ENCODE results near the gene BANK1.

BANK1 gene

DNA sequence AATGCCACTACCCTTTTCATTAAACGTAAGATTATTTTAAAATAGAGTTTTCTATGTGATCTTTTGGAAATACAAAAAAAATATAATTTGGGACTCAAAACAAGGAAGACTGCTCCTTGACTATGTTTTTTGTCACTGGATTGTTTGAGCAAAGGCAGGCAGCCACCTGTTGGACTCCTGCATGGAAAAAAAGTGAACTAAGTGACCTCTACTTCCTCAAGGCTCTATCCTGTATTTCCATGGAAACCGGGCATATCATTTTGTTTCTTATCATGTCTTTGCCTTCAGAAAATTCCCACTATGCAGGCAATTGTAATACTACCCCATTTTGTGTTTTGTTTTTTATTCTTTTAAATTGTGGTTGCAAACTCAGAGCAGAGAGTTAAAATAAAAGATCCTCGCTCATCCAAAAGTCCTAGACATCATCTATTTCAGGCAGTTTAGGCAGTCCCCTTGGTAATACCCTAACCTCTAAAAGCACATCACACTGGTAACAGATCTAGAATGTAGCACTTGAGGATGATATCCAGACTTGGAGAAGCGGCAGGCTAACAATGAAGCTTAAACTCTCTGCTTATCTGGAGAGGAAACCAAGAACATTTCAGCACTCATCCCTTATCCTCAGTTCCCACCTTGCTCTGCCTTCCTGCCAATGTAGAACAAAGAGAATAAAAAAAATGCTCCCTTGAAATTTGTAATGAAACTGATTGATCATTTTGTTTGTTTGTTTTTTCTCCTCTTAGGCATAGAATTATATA is 165.7 kb downstream of the BANK1 start:
- no peak for DNase-seq (ENCODE audit: low read depth in 2 of 2)

DNA sequence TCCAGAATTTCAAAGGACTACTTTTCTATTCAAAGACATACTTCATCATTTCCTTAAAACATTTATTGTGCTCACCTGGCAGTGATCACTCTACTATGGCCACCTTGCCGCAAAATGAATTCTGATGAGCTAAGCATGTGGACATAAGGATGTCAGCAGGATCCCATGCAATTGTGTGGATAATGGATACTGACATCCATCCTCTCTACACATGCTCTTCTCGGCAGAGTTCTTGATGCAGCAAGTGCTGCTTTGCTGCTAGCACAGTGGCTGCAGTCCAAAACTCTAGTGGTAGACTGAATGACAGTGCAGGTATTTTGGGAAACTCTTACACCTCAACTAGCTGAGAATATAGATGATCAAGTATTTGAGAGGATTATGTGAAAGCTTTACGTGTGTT is 168.0 kb downstream of the BANK1 start:
- DNase-seq (ENCODE audit: low read depth in 2 of 2) = no peak

DNA sequence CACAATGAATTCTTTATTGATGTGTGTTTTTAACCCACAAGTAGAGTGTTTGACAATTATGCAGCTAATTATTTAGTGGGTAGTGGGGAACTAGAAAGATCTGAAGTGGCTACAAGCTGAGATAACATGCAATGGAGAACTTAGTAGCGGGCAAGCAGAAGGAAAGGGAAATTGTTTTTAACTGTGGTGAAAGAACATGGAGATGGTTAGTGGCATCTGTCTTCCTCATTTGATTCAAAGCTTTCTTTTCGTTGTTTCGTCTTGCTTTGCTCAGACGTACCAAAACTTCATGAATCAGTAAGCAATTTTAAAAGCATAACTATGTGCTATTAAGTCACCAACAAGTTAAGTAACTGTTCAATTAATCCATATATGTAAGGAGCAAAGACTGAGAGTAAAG is 169.9 kb downstream of the BANK1 start:
- DNase-seq (ENCODE audit: low read depth in 2 of 2) = no peak

DNA sequence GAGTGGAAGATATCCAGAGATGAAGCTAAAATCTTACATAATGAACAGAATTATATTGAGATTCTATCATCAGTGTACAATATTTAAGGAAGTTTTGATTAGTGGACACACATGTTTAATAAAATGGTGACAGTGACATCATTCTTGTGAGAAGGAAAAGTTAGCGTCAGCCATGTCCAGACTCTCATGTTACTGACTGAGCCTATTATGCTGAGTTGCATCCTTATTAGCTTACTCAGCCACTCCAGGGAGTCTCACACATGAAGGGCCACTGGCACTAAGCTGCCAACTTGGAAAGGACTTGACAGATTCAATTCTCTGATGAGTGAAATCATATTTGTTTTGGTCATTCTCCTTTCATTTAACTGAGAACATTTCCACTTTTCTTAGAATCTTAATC is 170.6 kb downstream of the BANK1 start:
- no peak for DNase-seq (ENCODE audit: low read depth in 2 of 2)

DNA sequence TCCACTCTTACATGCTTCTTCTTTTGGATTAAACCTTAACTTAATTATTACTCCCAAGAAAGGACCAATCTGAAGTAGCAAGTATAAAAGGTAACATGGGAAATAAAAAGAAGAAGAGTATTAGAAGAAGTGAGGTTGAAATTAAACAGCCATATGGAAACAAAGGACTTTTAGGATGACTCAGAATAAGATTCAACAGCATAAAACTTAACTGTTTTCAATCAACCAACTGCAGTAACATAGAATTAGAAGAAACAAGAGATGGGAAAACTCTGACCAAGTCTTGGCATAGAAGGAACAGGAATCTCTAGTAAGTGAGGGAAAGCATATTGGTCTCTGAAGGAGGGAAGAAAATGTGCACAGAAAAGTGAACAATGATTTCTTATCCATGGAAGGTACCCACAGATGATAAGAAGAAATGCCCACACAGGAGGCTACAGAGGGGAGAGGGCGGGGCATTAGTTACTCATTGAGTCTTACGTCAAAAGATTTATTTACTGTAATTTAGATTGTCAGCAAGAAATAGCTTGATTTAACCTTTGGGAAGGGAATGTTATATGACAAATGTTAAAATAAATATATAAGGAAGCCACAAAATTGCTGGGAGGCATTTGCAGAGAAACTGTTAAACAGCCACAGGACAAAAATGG is 177.3 kb downstream of the BANK1 start:
- no peak for DNase-seq (ENCODE audit: low read depth in 2 of 2)

DNA sequence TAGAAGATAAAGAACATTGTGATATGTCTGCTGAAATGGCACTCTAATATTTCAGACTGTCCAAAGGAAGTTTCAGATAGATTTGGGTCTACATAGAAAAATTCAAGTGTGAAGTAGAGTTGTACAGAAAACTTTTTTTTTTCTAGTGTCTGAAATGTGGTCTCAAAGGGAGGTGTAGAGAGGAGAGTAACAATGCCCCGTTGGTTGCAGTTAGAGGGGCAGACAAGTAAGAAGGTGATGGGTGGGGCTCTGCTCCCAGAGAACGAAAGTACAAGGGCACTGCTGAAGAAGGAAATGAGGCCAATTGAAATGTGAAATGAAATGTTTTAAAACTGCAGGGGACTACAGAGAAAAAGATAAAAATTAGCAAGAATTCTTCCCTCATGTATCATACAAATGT is 177.8 kb downstream of the BANK1 start:
- DNase-seq (ENCODE audit: low read depth in 2 of 2) = no peak

DNA sequence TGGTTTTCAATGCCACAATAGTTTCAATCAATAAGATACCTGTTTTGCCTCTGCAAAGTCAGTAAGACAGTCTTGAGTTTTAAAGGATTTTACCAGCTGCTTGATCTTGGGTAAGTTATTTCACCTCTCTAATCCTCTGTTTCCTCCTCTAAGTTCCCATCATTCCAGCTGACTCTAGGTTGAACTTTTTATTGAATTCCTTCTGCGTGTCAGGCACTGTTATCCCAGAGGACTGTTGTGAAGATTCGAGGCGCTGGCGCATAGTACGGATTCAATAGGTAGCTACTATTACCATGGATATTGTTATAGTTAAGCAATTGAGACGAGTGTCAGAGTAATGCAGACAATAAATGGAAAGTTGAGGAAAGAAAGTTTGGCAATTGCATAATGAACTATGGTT is 179.4 kb downstream of the BANK1 start:
- no peak for DNase-seq (ENCODE audit: low read depth in 2 of 2)

DNA sequence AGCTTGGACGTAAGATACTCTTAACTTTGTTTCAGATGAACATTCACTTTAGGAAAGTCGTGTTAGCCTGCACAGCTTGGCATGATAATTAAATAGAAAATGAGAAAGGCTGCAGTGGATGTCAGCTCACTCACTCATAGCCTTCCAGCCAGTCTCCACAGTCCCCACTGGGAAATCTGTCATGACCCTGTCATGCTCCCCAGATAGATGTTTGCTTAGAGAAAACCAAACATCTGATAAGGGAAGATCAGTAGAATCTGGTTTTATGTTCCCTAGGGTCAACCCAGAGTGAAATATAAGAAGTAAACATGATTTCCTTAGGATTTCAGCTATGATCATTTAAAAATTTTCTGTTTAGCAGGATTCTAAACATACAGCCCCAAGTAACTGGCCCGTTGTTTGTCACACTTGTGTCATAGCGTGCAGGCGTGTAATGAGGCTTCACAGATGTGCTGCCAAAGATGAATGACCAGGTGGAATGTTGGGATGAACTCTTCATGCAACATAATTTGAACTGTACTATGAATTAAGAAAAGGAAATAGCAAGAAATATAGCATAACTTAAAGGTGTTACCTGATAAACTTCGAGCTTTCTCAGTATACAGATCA is 180.1 kb downstream of the BANK1 start:
- DNase-seq (ENCODE audit: low read depth in 2 of 2) = no peak

DNA sequence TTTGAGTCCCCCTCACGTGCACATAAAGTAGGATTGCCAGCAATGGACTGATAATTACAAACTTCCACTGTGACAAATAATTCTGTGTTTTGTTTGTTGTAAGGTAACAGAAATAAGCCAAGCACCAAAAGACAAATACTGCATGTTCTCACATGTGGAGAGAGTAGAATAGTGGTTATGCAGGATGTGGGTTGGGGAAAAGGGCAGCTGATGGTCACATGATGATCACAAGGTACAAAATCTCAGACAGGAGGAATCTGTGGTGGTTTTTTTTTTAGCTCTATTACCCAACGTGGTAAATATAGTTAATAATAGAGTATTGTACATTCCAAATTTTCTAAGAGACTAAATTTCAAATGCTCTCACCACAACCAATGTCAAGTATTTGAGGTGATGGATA is 182.3 kb downstream of the BANK1 start:
- DNase-seq (ENCODE audit: low read depth in 2 of 2) = no peak

DNA sequence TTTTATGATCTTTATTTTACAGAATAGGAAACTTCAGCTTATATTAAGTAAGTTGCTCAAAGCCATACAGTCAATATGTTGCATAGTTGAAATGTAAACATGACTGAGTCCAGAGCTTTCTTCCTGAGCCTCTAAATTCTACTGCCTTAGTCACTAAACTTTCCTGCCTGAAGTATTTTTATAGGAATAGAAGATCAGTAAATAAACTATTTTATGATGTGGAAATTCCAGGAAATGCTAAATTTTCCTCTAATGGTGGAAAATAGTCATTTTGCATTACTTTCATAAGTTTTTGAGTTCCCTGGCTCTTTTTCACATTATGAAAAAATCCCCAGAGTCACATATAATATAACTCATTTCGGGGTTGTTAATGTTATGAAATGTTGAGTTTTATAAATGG is 182.8 kb downstream of the BANK1 start:
- no peak for DNase-seq (ENCODE audit: low read depth in 2 of 2)

DNA sequence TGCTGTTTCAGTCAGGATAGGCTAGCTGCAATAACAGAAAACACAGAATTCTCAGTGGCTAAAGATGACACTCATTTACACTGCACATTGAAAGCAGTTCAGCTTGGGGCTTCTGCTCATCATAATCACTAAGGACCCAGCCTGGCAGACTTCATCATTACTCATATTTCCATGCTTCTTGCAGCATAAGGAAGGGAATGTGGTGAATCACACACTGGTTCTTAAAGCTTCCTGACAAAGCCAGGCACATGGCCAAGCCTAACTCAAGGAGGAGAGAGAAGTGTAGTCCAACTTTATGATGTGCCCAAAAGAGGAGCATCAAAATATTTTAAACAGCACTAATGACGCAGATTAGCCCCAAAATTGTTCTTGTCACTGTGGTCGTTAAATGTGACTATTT is 186.5 kb downstream of the BANK1 start:
- DNase-seq (ENCODE audit: low read depth in 2 of 2) = peak; percentile 95 to 96

DNA sequence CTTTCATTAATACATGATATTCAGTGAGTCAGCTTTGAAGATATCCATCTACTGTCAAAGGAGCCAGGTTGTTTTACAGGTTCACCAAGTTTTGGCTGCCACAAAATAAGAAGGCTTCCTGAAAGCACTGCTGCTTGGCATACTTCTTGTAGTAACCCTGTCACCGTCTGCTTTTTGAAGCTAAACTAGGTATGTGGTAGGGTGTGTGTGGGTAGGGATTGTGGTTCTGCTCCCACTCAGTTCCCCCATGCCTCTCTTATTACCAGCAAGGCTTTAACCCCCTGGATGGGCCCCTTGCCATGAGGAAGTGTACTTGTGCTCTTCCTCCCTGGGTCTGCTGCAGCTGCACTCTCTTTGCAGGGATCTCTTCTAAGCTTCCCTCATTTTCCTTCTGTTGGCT is 191.2 kb downstream of the BANK1 start:
- DNase-seq (ENCODE audit: low read depth in 2 of 2) = no peak

DNA sequence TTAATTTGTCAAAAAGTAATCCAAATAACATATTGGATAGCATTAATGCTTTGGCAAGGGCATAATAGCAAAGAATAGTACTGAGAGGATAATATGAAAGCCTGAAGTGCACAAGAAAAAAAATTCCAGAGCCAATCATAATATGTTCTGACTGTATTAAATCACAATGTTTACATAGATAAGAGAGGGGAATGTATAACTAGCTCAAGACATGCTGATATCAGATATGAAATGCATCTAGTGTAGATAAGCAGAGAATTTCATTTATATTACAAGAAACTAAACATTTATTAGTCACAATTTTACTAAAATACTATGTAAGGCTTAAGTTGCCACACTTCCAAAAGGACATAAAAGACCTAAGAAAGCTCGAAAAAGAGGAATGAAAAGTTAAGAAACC is 193.3 kb downstream of the BANK1 start:
- DNase-seq (ENCODE audit: low read depth in 2 of 2) = no peak

DNA sequence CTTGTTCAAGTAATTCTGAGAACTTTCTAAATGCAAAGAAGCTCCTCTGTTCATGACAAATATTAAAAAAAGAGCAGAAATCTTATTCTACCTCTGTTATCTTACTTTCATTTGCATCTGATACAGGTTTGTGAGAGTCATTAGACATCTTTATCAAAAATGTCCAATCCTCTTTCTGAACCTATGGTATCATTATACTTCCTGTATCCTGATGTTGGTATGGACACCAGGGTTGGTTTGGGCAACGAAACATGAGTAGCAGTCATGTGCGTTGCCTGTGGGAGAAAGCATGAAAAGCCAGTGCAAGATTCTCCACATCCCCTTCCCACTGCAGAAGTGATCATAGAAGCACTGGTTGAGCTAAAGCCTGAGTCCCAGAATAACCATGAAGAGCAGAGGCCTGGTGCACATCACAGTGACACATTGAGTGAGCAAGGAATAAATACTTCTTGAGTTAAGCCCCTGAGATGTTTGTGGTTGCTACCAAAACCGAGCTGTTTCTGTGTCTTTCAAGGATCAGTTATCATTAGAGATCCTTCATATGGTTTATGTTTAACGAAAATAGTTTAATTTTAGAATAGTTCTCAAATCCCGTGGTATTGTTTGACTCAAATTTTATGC is 197.2 kb downstream of the BANK1 start:
- no peak for DNase-seq (ENCODE audit: low read depth in 2 of 2)

DNA sequence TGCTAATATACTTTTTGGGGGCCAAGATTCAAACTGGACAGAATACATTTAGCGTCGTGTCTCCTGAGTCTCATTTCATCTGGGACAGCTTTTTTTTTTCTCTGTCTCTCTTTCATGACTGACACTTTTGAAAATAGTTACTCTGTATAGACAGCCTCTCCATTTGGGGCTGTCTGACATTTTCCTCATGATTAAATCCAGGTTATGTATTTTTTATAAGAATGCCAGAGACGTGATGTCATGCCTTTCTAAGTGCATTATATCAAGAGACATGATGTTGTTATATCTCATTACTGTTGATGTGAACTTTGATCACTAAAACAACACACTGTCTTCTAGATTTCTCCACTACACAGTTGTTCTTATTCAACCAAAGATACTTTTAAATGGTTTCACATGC is 199.0 kb downstream of the BANK1 start:
- no peak for DNase-seq (ENCODE audit: low read depth in 2 of 2)

DNA sequence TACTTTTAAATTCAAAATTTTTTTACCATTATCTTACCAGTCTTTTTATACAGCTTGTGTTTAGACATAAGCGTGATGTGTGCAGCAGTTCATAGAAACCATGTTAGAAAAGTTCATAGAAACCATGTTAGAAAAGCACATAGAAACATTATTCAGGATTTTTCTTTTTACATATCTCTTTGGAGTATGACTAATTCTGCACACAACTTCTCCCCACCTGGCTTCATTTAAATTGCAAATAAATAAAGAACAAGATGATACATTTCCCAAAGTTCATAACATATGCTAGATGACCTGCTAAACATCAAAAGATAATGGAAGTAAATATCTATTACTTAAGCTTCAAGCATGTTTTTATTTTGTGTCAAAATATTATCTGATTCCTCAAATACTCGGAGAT is 201.9 kb downstream of the BANK1 start:
- no peak for DNase-seq (ENCODE audit: low read depth in 2 of 2)

DNA sequence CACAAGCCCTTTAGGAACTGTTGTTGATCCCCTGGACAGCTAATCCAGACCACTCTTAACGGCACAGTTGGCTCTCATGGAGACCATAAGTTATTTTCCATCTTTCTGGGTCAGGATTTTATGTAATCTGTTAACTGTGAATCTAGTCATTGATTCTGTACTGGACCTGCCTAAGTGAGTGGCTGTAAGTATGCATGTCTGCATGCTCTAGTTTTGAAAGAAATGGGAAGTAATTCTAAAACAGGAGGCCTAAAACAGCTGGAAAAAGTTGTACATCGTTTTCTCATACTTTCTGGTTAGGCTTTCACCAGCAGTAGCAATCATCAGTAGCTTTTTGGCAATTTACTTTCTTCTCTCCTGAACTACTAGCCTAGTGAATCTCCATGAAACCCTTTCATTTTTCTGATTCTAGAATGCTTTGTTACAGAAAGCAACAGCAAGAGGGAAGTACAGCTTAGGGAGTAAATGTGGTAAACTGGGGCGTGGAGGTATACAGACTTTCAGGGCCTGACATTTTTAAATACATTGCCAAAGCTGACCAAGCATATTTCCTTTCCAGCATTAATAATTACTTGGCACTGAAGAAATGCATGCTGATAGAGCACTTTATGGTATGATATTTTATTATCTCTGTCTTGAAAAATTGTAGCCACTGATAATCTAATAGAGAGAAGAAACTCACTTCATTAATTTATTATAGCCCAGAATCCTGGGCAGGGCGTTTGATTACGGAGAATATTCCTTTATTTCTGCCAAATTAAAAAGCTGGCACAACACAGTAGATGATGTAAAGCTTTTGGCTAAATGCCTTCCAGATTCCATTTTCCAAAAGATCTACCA is 202.7 kb downstream of the BANK1 start:
- no peak for DNase-seq (ENCODE audit: low read depth in 2 of 2)

DNA sequence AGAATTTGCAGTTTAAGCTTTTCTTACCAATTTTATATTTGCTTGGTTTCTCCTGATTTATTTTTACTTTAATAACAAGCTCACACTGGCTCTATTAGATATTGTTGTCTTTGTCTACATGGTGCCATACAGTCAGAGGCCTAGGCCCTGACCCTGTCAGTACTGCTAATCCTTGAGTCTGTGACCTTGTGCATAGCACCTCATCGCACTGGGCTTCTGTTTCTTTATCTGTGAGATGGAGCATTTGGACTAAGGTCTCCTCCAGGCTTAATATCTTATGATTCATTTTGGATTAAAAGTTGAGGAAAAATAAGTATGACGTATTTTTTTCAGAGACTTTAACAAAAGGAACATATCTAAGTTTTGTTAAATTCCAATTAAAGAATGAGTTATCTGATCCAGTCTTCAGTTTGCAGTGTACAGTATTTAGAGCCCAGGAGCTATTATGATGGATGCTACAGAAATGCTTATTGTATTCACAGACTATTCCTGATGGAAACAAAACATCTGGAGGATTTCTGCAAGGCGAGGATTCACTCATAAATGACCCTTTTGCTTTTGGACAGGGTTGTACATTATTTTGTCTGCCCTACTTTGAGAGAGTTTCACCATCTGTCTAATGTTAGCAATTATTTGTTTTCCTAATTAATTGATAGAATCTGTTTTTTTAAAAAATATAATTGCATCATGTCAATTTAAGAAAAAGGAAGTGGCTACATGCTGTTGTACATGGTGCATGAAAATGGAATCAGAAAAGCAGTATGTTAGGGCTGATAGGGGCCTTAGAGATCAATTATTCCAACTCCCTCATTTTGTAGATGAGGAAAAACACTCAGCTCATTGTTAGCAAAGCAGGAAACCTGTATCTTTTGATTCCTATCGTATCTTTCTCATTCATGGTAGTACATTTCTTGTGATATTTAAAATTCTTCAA is 203.6 kb downstream of the BANK1 start:
- DNase-seq (ENCODE audit: low read depth in 2 of 2) = no peak

DNA sequence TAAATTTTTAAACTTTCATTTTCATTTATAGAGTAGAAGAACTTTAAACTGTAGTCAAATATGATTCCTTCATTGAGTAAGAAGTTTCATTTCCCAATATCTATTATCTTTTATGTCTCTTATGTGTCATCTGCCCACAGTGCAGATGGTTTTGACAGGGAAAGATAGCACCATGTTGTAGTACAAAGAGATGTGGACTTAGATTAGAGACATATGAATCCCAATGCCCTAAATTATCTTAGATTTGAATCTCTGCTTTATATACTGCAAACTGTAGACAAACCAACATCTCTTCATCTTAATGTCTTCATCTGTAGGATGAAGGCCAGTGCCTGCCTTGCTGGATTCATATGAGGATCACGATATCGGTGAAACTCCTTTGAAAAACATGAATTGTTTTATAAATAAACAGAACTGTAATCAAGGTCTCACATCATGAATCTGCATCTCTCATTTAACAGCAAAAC is 217.5 kb downstream of the BANK1 start:
- no peak for DNase-seq (ENCODE audit: low read depth in 2 of 2)

DNA sequence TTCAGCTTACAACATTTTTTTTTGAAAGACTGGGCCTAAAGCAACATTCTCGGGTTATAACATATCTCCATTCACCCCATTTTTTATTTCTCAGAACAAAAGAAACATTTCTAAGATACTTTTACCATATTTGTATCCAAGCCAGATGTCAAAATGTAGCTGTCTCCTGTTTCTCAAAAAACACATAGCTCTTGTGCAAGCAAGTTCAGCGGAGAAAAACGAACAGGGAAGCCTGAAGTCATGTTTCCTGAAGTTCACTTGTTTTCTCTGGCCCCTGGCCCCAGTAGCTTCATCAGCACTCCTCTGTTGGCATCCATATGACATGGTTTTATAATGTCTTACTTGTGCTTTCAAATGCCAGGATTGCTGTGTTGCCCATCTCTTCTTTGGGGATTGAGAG is 218.2 kb downstream of the BANK1 start:
- no peak for DNase-seq (ENCODE audit: low read depth in 2 of 2)

DNA sequence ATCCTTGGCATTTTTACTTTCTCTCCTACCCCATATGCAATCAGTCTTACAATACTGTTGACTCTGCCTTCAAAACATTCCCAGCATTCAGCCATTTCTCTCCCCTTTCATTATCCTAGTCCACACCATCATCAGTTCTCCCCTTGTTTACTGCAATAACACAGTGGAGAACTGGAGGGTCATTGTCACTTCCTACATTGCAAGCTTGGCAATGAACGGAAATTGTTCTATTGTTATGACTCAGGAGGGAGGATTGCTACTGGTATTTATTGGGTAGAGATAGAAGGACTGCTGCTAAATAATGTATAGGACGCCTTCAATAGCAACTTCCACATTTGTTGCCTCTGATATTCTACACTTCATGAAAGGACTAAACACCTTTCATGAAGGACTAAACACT is 231.8 kb downstream of the BANK1 start:
- DNase-seq (ENCODE audit: low read depth in 2 of 2) = no peak

Data from fibroblast of skin of left biceps (primary cell).